Colon (tissue), 2 donors: ENCODE data around the gene TOX2.

Source experiments
- FAIRE-seq: peaks from 2 replicates; lab custom pipeline; 2012; peaks lifted over from hg19 to GRCh38; lab: Jason Lieb, UNC
- donor health status: control.
- donor health status: control.

Gene TOX2, protein sequence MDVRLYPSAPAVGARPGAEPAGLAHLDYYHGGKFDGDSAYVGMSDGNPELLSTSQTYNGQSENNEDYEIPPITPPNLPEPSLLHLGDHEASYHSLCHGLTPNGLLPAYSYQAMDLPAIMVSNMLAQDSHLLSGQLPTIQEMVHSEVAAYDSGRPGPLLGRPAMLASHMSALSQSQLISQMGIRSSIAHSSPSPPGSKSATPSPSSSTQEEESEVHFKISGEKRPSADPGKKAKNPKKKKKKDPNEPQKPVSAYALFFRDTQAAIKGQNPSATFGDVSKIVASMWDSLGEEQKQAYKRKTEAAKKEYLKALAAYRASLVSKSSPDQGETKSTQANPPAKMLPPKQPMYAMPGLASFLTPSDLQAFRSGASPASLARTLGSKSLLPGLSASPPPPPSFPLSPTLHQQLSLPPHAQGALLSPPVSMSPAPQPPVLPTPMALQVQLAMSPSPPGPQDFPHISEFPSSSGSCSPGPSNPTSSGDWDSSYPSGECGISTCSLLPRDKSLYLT

DNA sequence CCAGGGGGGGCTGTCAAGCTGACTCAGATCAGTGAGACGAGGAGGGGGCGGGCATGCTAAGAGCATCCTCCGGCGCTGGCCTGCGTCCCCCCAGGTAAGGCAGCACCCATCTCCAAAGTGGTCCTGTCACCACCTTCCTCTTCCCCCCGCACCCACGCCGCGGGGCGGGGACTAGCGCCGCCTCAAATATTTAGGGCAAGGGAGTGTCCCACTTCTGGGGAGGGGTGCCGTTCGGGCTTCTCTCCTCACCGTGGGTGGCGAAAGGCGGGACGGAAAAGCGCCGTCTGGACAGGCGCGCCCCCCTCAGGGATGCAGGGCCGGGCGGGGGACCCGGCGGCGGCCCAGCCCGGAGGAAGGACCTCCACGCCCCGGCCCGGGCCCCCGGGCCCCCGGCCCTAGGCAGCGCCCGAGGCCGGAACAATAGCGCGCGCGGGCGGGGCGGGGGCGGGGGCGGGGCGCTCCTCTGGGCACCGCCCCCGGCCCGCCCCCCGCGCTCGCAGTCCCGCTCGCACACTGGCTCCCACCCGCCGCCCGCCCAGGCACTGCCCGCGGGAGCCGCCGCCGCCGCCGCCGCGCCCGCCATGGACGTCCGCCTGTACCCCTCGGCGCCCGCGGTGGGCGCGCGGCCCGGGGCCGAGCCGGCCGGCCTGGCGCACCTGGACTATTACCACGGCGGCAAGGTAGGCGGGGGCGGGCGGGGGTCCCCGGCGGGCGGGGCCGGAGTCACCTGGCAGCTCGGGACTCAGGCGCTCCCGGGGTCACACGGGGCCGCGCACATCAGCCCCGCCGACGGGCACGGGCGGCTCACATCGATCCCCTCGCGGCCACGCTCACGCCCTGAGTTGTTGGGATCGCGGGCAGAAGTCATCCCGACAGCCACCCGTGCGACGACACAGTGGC lies at the start of gene TOX2:
TSS of gene TOX2 (plus strand) at position 542 of the 900 bp plus-strand sequence. CDS start at position 582, 40 bp downstream.
- no peak for FAIRE-seq

GRCh38 chr20:43868091-43868490 lies 46.6 kb upstream of the TOX2 start:
- FAIRE-seq, result no peak

GRCh38 chr20:43870484-43870883 lies 44.2 kb upstream of the TOX2 start:
- FAIRE-seq, result no peak

DNA sequence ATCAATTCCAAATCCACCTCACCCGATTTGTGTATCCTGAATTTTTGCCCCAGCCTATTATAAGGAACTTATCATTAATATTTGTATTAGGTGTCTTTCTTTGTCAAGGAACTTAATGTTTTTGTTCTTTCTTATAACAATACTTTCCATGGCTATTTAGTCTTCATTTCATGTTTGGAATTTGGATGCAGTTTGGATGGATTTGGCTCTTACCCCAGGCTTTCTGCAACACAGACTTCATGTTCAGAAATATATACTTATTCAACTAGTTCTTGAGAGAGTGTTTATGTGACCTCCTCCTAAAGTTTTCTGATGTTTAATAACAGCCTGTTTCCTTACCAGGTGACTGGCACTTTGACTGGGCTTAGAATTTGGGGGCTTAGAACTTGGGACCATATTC lies 35.9 kb upstream of the TOX2 start:
- no peak for FAIRE-seq

DNA sequence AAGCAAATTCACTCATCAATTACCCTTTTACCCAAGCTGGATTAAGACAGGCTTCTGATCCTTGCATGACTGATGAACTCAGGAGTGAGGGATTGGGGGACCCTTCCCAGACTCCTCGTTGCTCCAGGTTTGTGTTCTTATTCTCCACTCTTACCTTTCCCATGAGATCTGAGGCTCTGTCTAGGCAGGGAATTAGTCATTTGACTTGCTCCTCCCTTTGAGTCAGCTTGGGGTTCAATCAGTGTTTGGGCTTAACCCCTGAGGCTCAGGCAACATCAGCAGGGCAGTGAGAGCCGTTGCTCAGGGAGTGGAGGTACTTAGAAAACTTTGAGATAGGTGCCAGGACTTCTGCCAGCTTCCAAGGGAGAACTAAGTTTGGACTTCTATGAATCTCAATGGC lies 20.7 kb upstream of the TOX2 start:
- FAIRE-seq, result no peak

GRCh38 chr20:43894491-43894890 lies 20.2 kb upstream of the TOX2 start:
- no peak for FAIRE-seq

DNA sequence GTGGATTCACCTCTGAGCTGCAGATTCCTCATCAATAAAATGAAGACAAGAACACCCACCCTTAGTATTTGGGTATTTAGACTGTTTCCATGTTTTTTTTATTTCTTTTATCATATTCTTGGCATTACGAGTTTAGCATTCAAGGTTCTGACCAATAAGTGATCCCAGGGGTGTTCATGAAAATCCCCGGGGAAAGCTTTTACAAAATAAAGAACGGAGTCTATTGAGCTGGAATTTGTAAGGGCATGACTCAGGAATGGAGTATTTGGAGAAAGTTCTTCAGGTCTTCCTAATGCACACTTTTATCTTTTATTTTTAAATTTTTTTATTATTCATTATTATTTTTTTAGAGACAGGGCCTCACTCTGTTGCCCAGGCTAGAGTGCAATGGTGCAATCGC lies 19.4 kb upstream of the TOX2 start:
- FAIRE-seq, result no peak

DNA sequence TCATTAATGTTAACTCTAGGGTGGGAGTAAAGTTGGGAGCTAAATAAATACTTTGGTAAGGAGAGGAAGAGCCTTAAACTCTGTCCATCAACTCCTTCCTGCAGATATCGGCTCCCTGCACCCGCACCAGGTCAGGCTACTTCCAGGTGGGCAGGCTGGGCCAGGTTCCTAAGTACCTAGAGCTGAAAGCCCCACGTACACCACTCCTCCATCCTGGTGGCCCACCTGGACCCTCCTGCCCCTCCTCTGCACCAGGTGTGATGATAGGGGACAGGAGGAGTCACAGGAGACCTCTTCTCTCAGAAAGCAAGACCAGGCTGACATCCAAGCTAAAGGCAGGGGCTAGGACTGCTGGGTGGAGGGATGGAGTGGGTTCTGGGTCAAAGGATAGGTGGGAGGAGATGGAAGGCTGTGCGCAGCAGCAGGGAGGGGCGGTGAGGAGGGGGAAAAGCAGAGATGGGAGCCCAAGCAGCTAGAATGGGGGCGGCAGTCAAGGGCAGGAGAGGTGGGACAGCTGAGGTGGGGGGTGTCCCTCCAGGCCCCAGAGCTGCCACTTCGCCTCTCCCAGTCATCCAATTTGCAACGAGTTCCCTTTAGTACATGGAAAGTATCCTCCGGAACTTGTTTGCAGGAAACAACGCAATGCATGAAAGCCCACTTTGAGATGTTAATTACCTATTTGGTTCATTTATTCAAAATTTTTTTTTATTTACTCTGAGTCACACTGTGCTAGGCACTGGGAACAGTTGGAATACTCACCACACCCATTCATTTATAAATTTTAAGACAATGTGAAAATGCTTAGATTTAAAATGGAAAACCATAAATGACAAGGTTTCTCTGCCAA lies 15.2 kb upstream of the TOX2 start:
- FAIRE-seq, result no peak

DNA sequence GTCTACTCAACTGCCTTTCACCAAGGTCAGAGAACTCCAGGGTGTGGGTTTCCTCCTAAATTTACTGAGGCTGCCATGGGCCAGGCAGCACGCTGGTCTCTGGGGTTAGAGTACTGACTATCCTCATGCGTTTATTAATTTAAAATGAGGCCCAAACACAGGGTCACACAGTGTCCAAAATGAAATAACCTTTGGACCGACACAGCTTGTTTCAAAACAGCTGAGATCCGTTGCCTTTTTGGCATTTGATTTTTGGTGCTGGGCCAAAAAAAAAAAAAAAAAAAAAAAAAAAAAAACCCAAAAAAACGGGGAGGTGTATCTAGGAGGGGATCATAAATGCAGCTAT lies 14.6 kb upstream of the TOX2 start:
- FAIRE-seq, result no peak

DNA sequence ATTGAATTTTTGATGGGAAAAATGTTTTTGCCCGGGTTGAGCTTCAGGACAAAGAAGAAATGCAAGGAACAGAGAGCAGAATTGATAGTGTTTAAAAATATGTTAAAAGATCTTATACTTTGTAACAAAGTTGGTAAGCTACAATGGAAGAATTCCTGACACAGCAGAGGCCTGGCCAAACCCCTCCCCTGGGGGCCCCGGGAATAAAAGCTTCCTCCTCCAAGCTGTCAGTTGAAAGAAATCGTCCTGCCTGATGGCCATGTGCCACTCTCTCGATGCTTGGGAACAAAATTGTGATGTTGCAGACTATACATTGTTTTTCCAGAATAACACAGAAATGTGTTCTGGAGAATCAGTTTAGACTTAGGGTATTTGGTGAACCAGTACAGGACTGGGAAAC lies 14.2 kb upstream of the TOX2 start:
- FAIRE-seq, result no peak

GRCh38 chr20:43901296-43901695 lies 13.4 kb upstream of the TOX2 start:
- FAIRE-seq, result no peak

- FAIRE-seq, result no peak
Measured at GRCh38 chr20:43903953-43904826, 10.5 kb upstream of the TOX2 start.

- no peak for FAIRE-seq
Measured at GRCh38 chr20:43904827-43905177, 9.8 kb upstream of the TOX2 start.

- no peak for FAIRE-seq
Measured at GRCh38 chr20:43906505-43907034, 8.1 kb upstream of the TOX2 start.

DNA sequence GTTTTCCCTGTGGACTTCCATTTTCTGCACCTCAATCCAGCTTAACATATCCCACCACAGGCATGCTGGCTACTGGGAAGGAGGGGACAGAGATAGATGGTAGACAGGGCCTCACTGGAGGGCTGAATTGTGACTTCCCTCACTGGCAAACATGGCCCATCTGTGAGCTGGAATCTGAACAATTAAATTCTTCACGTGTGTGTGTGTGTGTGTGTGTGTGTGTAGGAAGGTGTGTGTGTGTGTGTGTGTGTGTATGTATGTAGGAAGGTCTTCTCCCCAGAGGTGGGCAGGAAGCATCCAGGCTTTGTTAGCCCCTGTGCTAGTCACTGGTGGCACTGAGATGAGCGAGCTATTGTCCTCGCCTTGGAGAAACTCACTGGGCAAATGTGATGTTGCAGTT lies 5.4 kb upstream of the TOX2 start:
- FAIRE-seq, result no peak

DNA sequence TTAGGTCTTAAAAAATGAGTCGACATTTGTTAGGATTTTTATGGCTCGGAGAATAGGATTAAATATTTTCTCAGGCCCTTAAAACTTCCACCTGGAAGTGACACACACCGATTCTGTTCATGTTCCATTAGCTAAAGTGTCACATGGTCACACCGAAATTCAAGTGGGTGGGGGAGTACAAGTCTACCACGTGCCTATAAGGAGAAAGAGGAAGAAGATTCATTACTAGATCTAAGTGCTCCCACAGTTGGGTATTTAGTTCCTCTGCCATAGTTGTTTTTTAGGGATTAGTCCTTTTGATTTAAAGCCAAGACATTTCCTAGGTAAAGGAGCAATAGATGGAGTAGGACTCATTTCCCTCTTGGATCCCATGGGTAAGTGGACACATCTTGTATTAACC lies 4.9 kb upstream of the TOX2 start:
- no peak for FAIRE-seq

GRCh38 chr20:43910564-43910963 lies 4.1 kb upstream of the TOX2 start:
- no peak for FAIRE-seq

DNA sequence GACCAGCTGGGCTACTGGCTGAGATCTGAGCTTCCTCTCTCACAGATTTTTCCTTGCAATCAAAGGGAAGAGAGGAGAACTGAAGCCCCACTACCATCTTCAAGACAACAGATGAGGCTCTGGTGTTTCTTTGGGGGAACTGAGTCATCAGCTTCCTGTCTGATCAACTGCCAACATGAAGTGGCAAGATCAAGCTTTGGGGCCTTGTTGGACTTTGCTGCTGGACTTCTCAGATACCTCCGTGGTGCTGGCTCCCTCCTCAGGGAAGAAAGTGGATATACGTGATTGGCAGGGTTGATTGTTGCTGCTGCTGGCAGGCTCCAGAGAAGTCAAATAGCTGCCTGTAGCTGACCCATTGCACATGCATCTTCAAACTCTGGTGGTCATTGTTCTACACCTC lies 3.6 kb upstream of the TOX2 start:
- FAIRE-seq, result no peak

DNA sequence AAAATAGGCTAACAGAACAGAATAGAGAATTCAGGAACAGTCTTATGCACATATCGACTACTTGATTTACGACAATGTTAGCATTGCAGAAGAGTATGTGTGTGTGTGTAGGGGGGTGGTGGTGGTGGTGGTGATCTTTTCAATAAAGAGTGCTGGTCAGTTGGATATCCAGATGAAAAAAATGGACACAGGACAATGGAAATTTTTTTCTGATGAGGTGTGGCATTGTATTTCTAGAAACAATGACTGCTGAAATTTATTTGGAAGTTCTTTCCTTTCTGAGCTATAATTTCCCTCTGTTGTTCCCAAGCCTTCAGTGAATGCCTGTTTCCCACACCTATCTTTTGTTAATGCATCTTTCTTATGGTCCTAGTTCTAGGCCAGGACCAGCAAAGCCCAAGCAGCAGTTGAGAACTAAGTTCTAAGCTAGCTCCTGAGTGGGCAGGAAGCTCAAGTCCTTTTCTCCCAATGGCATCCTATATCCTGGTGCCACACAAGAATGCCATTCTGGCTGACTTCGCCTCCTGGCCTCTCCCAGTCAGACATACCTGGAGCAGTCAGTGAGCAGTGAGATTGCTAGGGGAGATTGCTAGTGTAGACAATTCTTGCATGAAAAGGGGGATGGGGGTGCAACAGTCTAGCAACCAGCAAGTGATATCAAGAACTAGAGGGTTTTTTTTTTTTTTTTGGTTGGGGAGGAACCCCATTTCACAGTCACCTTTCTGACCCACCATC lies 1.2 kb upstream of the TOX2 start:
- no peak for FAIRE-seq
